ENCODE measurements around the gene ZNF276. TPM values are rescaled to one million over a fixed set of nuclear protein-coding genes. Genes with fewer than 3 reads are reported as not detected.
"Not testable (repeated sequence)": the region's sequence is repeated elsewhere in the genome, so short reads cannot be mapped to it uniquely, and the experiment has no call there.

The ZNF276 gene
- polyA plus RNA-seq, 6 donors from 2014 or later, result 0.22 to 32.6 (median 8.3) TPM

DNA sequence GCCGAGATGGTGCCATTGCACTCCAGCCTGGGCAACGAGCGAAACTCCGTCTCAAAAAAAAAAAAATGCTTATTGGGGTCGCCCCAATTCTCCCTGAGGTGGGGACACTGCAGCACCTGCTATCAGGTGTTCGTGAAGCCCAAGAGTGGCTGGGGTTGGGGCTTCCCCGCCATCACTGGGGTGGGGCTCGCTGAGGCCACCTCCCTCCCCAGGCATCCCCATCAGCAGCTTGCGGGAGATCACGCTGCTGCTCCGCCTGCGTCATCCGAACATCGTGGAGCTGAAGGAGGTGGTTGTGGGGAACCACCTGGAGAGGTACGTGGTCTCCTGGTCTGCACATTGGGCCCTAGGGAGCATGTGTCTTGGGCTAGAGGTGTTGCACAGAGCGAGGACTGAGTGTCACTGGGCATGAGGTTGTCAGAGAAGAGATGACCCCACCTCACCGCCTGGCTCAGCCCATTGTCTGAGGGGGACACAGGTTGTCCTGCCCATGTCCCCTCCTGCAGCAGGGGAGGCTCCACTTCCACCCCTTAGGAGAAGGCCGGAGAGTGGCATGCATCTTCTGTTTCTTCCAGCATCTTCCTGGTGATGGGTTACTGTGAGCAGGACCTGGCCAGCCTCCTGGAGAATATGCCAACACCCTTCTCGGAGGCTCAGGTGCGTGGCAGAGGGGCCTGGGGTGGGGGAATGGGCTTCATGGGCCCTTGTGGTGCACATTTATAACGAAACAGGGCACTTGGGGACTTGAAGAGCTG, 29.9 kb upstream of the ZNF276 start:
- DNase-seq (no peak), ATAC-seq (ENCODE audit: low read depth in 2 of 2) (no peak)
- Mint-ChIP-seq H3K27ac (peak overlapping the region in 1 of 6 donors; percentile 73), H3K4me3 (peak overlapping the region in 3 of 8 donors; percentile 12 to 36 (median 33)), H3K36me3 (peaks cover 0 to 6% of the 10 kb centered on the region in 2 donors), H3K4me1 (peaks cover 11 to 29% (median 23%) of the 10 kb centered on the region in 3 donors), H3K9me3 (no peaks in the 10 kb centered on the region), H3K27me3 (no peaks in the 10 kb centered on the region)

DNA sequence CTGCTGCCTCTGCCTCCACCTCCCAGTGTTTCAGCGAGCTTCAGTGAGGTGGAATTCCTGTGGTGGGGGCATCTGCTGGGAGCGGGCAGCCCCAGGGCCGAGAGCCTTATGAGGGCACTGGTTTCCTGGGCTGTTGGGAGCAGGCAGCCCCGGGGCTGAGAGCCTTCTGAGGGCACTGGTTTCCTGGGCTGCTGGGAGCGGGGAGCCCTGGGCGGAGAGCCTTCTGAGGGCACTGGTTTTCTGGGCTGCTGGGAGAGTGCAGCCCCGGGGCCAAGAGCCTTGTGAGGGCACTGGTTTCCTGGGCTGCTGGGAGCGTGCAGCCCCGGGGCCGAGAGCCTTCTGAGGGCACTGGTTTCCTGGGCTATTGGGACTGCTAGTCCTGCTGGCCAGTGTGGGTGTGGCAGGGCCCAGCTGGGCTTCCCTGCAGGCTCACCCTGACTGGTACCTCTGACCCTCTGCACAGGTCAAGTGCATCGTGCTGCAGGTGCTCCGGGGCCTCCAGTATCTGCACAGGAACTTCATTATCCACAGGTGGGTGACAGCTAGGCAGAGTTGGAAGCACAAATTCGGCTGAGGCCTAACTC, 29.3 kb upstream of the ZNF276 start:
- peaks cover 8 to 25% (median 21%) of the 10 kb centered on the region in 3 donors for H3K4me1 Mint-ChIP-seq
- DNase-seq (no peak), ATAC-seq (ENCODE audit: low read depth in 2 of 2) (no peak)
- H3K4me3 Mint-ChIP-seq, result peak overlapping the region in 2 of 8 donors; percentile 33 to 36
- H3K27ac Mint-ChIP-seq, result peak overlapping the region in 1 of 6 donors; percentile 73
- no peaks in the 10 kb centered on the region for H3K9me3 Mint-ChIP-seq
- no peaks in the 10 kb centered on the region for H3K27me3 Mint-ChIP-seq
- H3K36me3 Mint-ChIP-seq, result peaks cover 0 to 6% of the 10 kb centered on the region in 2 donors

DNA sequence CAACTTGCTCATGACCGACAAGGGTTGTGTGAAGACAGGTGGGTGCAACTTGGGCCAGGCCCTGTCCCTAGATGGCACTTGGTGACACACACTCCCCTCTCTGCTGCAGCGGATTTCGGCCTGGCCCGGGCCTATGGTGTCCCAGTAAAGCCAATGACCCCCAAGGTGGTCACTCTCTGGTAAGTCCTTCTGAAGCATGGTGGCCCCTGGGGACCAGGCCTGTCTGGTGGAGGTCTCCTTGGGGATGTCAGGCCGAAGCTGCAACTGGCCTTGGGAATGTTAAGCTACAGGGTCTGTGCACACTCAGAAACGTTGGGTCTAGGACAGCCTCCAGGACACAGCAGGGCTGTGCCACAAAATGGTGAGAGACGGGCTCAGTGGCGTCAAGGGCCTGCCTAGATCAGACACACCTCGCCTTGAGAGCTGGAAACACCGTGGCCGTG, 28.0 kb upstream of the ZNF276 start:
- H3K4me1 Mint-ChIP-seq, result peaks cover 3 to 19% (median 13%) of the 10 kb centered on the region in 3 donors
- H3K27ac Mint-ChIP-seq, result peak overlapping the region in 1 of 6 donors; percentile 90
- peaks cover 0 to 6% of the 10 kb centered on the region in 2 donors for H3K36me3 Mint-ChIP-seq
- no peaks in the 10 kb centered on the region for H3K9me3 Mint-ChIP-seq
- peak overlapping the region in 1 of 8 donors; percentile 70 for H3K4me3 Mint-ChIP-seq
- DNase-seq (no peak), ATAC-seq (ENCODE audit: low read depth in 2 of 2) (no peak)
- H3K27me3 Mint-ChIP-seq, result no peaks in the 10 kb centered on the region

DNA sequence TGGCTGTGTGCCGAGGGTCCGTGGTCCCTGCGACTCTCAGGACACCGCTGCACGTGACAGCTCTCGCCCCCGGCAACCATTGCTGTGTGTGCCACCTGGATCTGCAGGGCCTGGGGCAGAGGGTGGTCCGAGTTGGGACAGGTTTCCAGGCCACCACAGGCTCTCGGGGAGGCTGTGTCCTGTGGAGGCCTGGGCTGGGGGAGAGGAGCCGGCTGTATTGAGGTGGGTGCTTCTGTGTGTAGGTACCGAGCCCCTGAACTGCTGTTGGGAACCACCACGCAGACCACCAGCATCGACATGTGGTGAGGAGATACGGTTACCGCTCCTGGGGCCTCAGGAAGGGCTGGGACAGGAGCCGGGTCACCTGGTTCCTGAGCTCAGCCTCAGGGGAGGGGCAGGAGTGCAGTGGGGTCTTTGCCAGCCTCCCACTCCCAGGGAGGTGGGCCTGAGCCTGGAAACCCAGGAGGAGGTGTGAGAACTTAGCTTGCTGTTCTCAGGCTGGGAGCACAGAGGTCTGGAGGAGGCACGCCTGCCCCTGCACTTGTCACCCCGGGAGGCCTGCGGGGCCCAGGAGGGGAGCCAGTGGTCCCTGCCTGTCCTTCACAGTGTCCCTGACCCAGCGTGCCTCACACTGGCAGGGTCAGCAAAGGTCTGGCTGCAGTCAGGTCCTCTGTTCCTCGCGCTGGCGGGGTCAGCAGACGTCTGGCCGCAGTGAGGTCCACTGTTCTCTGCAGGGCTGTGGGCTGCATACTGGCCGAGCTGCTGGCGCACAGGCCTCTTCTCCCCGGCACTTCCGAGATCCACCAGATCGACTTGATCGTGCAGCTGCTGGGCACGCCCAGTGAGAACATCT, 27.2 kb upstream of the ZNF276 start:
- H3K36me3 Mint-ChIP-seq, result peaks cover 0 to 6% of the 10 kb centered on the region in 2 donors
- no peaks in the 10 kb centered on the region for H3K9me3 Mint-ChIP-seq
- no peak overlapping the region for H3K4me3 Mint-ChIP-seq
- ATAC-seq (ENCODE audit: low read depth in 2 of 2) (no peak), DNase-seq (no peak)
- peaks cover 3 to 19% (median 16%) of the 10 kb centered on the region in 3 donors for H3K4me1 Mint-ChIP-seq
- H3K27me3 Mint-ChIP-seq, result no peaks in the 10 kb centered on the region
- H3K27ac Mint-ChIP-seq, result peak overlapping the region in 1 of 6 donors; percentile 49

DNA sequence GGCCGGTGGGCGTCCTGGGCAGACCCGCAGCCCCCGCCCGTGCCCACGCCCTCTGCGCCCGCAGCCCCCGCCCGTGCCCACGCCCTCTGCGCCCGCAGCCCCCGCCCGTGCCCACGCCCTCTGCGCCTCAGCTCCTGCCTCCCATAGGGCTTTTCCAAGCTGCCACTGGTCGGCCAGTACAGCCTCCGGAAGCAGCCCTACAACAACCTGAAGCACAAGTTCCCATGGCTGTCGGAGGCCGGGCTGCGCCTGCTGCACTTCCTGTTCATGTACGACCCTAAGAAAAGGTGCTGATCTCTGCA, 26.6 kb upstream of the ZNF276 start:
- H3K27ac Mint-ChIP-seq, result peak overlapping the region in 2 of 6 donors; percentile 47 to 77
- not testable (repeated sequence) for H3K9me3 Mint-ChIP-seq; DNase-seq; H3K36me3 Mint-ChIP-seq; H3K4me3 Mint-ChIP-seq; ATAC-seq (ENCODE audit: low read depth in 2 of 2); H3K27me3 Mint-ChIP-seq
- peaks cover 3 to 19% (median 19%) of the 10 kb centered on the region in 3 donors for H3K4me1 Mint-ChIP-seq

DNA sequence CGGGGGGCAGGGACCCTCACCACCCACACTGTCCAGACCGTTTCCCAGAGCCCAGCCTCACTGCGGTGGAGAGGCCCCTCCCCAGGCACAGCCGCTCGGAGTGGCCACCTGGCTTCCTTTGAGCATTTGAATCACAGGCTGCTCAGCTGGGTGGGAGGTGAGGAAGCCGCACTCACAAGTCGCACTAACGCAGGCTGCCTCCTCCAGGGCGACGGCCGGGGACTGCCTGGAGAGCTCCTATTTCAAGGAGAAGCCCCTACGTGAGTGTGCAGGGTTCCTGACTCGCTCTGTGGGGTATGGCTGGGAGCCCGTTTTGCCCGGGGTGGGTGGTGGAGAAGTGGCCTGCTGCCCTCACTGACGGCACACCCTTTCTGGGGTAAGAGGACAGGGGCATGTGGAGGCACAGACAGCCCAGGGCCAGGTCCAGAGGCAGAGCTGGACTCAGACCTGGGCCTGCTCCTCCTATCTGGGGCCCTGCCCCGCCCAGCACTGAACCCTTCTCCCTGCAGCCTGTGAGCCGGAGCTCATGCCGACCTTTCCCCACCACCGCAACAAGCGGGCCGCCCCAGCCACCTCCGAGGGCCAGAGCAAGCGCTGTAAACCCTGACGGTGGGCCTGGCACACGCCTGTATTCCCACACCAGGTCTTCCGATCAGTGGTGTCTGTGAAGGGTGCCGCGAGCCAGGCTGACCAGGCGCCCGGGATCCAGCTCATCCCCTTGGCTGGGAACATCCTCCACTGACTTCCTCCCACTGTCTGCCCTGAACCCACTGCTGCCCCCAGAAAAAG, 26.1 kb upstream of the ZNF276 start:
- no peaks in the 10 kb centered on the region for H3K27me3 Mint-ChIP-seq
- DNase-seq, result no peak
- peaks cover 8 to 21% (median 20%) of the 10 kb centered on the region in 3 donors for H3K4me1 Mint-ChIP-seq
- no peak overlapping the region for H3K4me3 Mint-ChIP-seq
- H3K9me3 Mint-ChIP-seq, result no peaks in the 10 kb centered on the region
- peak overlapping the region in 3 of 6 donors; percentile 47 to 88 (median 77) for H3K27ac Mint-ChIP-seq
- H3K36me3 Mint-ChIP-seq, result peaks cover 0 to 3% of the 10 kb centered on the region in 2 donors
- ATAC-seq (ENCODE audit: low read depth in 2 of 2), result no peak

DNA sequence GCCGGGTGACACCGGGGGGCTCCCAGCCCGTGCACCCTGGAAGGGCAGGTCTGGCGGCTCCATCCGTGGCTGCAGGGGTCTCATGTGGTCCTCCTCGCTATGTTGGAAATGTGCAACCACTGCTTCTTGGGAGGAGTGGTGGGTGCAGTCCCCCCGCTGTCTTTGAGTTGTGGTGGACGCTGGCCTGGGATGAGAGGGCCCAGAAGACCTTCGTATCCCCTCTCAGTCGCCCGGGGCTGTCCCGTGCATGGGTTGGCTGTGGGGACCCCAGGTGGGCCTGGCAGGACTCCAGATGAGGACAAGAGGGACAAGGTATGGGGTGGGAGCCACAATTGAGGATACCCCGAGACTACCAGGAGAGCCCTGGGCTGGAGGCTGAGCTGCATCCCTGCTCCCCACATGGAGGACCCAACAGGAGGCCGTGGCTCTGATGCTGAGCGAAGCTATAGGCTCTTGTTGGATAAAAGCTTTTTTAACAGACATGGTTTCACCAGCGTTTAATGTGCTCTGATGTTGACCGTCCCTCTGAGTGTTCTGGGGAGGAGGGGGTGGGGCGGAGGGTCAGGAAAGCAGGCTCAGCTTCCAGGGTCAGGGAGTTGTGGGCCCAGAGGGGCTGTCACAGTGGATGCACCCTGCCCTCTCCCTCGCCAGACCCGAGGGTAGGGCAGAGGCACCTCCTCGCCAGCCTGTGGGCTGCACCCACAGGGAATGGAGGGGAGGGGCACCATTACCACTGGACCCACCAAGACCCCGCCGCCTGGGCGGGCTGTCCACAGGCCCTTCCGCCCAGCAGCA, 25.3 kb upstream of the ZNF276 start:
- H3K36me3 Mint-ChIP-seq, result no peaks in the 10 kb centered on the region
- H3K27me3 Mint-ChIP-seq, result no peaks in the 10 kb centered on the region
- ATAC-seq (ENCODE audit: low read depth in 2 of 2) (no peak), DNase-seq (no peak)
- no peak overlapping the region for H3K4me3 Mint-ChIP-seq
- no peaks in the 10 kb centered on the region for H3K9me3 Mint-ChIP-seq
- H3K27ac Mint-ChIP-seq, result peak overlapping the region in 4 of 6 donors; percentile 29 to 88 (median 80)
- H3K4me1 Mint-ChIP-seq, result peaks cover 8 to 25% (median 18%) of the 10 kb centered on the region in 3 donors

DNA sequence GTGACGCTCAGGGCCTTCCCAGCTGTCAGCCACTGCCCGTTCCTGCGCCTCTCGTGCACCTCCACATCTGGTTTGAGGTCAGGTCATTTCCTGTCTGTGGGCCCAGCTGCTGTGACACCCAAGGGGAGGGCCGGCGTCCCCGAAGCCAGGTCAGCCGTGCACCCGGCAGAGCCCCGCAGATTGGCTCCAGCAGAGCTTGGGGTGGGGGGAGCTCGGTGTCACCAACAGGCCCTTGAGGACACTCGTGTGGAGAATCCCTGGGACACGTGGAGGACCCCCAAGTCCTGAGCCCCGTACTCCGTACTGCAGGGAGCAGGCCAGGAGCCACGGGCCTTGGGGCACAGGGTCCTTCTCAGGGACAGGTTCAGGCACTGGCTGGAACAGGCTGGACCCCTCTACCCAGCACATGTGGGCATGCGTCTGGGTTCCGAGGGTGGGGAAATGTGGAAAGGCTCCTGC, 24.6 kb upstream of the ZNF276 start:
- Mint-ChIP-seq H3K36me3 (no peaks in the 10 kb centered on the region), H3K27ac (peak overlapping the region in 1 of 6 donors; percentile 29), H3K9me3 (no peaks in the 10 kb centered on the region), H3K4me1 (peaks cover 11 to 25% (median 18%) of the 10 kb centered on the region in 3 donors), H3K4me3 (no peak overlapping the region), H3K27me3 (no peaks in the 10 kb centered on the region)
- ATAC-seq (ENCODE audit: low read depth in 2 of 2) (no peak), DNase-seq (no peak)

DNA sequence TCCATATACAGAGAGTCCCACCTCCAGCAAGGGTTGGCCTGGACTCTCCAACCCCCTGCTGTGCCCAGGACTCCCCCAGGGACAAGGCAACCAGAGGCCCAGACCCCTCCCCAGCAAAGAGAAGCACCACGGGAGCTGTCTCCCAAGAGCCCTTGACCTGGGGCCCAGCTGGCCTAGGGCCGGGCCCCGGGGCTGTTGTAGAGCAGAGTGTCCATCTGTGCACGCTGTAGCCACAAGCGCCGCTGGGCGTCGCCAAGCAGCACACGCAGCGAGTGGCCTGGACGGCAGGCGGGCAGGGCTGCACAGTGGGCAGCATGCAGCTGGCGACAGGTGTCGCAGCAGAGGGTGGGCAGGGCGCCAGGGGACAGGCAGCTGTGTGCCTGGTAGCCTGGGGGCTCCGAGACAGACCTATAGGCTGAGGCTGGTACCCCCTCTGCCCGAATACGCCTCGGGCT, 24.1 kb upstream of the ZNF276 start:
- H3K27me3 Mint-ChIP-seq, result no peaks in the 10 kb centered on the region
- H3K4me1 Mint-ChIP-seq, result peaks cover 11 to 25% (median 20%) of the 10 kb centered on the region in 3 donors
- H3K27ac Mint-ChIP-seq, result no peak overlapping the region
- no peak overlapping the region for H3K4me3 Mint-ChIP-seq
- no peaks in the 10 kb centered on the region for H3K9me3 Mint-ChIP-seq
- no peaks in the 10 kb centered on the region for H3K36me3 Mint-ChIP-seq
- no peak for ATAC-seq (ENCODE audit: low read depth in 2 of 2)
- no peak for DNase-seq

DNA sequence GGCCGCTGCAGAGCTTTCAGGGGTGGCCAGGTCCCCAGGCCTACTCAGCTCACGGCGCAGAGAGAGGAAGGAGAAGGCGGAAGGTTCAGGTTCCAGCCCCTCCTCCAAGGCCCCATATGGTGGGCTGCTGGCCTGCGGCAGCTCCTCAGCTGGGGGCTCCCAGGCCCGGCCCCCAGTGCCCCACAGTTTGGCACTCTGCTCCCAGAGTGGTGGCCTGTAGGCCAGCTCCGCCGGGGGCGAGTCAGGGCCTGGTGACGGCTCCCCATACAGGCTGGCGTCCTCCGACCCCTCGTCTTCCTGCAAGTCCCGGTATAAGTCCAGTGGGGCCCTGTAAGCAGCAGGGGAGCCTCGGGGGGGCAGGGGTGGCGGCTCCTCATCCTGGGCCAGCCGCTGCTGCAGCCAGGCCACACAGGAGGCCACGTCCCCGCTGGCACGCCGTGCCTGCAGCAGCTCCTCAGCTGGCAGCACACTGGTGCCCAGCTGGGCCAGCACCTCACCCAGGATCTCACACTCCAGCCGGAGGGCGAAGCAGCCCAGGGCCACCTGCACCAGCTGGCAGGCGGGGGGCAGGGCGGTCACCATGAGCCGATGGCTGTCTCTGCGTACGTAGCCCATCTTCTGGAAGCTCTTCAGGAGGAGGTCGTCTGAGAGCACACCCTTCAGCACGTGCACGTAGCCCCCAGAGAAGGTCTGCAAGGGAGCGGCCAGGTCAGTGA, 23.6 kb upstream of the ZNF276 start:
- peak overlapping the region in 1 of 6 donors; percentile 84 for H3K27ac Mint-ChIP-seq
- peaks cover 11 to 26% (median 25%) of the 10 kb centered on the region in 3 donors for H3K4me1 Mint-ChIP-seq
- DNase-seq, result no peak
- H3K9me3 Mint-ChIP-seq, result no peaks in the 10 kb centered on the region
- no peaks in the 10 kb centered on the region for H3K36me3 Mint-ChIP-seq
- H3K27me3 Mint-ChIP-seq, result no peaks in the 10 kb centered on the region
- ATAC-seq (ENCODE audit: low read depth in 2 of 2), result no peak
- no peak overlapping the region for H3K4me3 Mint-ChIP-seq

DNA sequence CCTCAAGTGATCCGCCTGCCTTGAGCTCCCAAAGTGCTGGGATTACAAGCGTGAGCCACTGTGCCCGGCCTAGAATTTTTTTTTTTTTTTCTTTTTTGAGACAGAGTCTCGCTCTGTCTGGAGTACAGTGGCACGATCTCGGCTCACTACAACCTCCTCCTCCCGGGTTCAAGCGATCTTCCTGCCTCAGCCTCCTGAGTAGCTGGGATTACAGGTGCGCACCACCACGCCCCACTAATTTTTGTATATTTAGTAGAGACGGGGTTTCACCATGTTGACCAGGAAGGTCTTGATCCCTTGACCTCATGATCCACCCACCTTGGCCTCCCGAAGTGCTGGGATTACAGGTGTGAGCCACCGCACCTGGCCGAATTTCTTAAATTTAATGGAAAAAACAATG, 22.6 kb upstream of the ZNF276 start:
- Mint-ChIP-seq H3K27ac (peak overlapping the region in 5 of 6 donors; percentile 75 to 96 (median 91)), H3K4me1 (peaks cover 9 to 23% (median 21%) of the 10 kb centered on the region in 3 donors)
- not testable (repeated sequence) for H3K36me3 Mint-ChIP-seq

More for the DNA sequence above, 22.6 kb upstream of the ZNF276 start:
- DNase-seq; ATAC-seq (ENCODE audit: low read depth in 2 of 2); H3K9me3 Mint-ChIP-seq; H3K27me3 Mint-ChIP-seq: not testable (repeated sequence)
- H3K4me3 Mint-ChIP-seq, result peak overlapping the region in 1 of 8 donors; percentile 84
